Keratinocyte (primary cell): Measurements from ENCODE around the gene CERT1.

Source experiments
- EZH2 ChIP-seq: IDR thresholded peaks from one replicate; pipeline ENCODE4 v1.6.1; 2012; ENCODE audit warnings: inconsistent platforms, mild to moderate bottlenecking, low read length, moderate library complexity
- TF ChIP-seq, protein P1 (sequence below), 3 experiments: IDR thresholded peaks in 1 of 3; conservative IDR thresholded peaks in 1 of 3; optimal IDR thresholded peaks in 1 of 3; 2 replicates in 2 of 3; 3 replicates in 1 of 3; pipeline versions ENCODE3 to v1.5.1; 2011; ENCODE audit warnings: low read length in 3 of 3, mild to moderate bottlenecking in 3 of 3, moderate library complexity in 2 of 3, control low read depth in 1 of 3, inconsistent platforms in 1 of 3; ENCODE audit not compliant: insufficient read depth in 2 of 3; ENCODE audit errors: extremely low read depth in 1 of 3

DNA sequence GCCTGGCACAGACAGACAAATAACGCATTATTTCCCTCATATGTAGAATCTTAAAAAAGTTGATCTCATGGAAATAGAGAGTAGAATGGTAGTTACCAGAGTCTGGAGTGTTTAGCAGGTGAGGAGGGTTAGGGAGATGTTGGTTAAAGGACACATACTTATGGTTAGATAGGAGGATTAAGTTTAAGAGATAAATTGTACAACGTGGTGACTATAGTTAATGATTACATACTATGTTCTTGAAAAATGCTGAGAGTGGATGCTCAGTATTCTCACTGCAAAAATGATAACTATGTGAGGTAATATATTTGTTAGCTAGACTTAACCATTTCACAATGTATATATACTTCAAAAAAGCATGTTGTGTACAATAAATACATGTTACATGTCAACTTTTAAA is 38.0 kb downstream of the CERT1 start:
- TF ChIP-seq, protein P1, sequence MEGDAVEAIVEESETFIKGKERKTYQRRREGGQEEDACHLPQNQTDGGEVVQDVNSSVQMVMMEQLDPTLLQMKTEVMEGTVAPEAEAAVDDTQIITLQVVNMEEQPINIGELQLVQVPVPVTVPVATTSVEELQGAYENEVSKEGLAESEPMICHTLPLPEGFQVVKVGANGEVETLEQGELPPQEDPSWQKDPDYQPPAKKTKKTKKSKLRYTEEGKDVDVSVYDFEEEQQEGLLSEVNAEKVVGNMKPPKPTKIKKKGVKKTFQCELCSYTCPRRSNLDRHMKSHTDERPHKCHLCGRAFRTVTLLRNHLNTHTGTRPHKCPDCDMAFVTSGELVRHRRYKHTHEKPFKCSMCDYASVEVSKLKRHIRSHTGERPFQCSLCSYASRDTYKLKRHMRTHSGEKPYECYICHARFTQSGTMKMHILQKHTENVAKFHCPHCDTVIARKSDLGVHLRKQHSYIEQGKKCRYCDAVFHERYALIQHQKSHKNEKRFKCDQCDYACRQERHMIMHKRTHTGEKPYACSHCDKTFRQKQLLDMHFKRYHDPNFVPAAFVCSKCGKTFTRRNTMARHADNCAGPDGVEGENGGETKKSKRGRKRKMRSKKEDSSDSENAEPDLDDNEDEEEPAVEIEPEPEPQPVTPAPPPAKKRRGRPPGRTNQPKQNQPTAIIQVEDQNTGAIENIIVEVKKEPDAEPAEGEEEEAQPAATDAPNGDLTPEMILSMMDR (optimal IDR thresholded peaks at IDR 0.05 in 1 of 3, IDR thresholded peaks at IDR 0.05 in 1 of 3, conservative IDR thresholded peaks at IDR 0.05 in 1 of 3; ENCODE audit: extremely low read depth in 1 of 3, insufficient read depth in 2 of 3, low read length in 3 of 3) = no peak
- no peak for TF ChIP-seq EZH2
